HG02884 (cell line): ENCODE measurements around the gene TNRC6A.
"Not testable (repeated sequence)": the region's sequence is repeated elsewhere in the genome, so short reads cannot be mapped to it uniquely, and the experiment has no call there.

Experiments
- ATAC-seq: cut with Tn5 transposase; IDR thresholded peaks from one replicate; pipeline ENCODE4 v1.9.1; 2021; ENCODE audit warnings: mild to moderate bottlenecking, moderate library complexity; ENCODE audit not compliant: unreplicated experiment

TNRC6A gene

DNA sequence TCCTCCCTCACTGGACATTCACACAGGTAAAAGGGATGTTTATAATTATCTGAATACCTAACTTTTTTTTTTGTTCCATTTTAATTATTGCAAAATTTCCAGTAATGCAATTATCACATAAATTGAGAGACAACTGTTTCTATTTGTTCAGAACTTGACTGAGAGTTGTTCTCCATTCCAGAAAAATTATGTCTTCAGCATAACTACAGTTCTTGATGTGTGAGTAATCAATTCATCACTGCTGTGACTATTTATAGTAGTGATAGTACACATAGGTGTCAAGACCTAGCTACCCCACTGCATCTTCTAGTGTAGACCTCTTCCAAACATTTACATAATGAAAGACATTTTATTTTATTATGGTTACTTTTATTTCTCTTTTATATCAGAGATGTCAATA is 5.8 kb upstream of the TNRC6A start:
- no peak for ATAC-seq

DNA sequence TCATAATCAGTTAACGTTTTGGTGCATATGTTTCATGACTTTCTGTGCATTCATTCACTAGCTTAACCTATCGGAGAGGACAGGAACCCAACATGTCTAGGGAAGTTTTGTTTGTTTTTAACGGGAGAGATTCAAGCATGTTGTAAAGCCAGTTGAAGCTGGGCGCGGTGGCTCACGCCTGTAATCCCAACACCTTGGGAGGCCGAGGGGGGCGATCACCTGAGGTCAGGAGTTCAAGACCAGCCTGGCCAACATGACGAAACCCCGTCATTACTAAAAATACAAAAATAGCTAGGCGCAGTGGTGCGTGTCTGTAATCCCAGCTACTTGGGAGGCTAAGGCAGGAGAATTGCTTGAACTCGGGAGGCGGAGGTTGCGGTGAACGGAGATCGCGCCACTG is 1.4 kb upstream of the TNRC6A start:
- no peak for ATAC-seq

DNA sequence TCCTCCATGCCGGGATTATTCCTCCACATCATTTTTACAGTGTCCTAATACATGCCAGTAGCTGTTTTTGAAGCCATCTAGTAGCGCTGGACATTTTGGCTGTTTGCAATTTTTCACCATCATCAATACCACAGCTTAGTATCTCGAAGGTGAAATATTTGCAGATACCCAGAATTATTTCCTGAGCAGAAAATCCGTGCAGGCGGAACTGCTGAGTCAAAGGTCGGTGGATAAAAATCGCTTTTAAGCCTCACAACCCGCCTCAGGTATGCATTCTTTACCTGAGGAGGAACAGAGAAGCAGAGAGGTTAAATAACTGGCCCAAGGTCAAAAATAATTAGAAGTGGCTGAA is 584 bp upstream of the TNRC6A start:
- ATAC-seq = no peak

DNA sequence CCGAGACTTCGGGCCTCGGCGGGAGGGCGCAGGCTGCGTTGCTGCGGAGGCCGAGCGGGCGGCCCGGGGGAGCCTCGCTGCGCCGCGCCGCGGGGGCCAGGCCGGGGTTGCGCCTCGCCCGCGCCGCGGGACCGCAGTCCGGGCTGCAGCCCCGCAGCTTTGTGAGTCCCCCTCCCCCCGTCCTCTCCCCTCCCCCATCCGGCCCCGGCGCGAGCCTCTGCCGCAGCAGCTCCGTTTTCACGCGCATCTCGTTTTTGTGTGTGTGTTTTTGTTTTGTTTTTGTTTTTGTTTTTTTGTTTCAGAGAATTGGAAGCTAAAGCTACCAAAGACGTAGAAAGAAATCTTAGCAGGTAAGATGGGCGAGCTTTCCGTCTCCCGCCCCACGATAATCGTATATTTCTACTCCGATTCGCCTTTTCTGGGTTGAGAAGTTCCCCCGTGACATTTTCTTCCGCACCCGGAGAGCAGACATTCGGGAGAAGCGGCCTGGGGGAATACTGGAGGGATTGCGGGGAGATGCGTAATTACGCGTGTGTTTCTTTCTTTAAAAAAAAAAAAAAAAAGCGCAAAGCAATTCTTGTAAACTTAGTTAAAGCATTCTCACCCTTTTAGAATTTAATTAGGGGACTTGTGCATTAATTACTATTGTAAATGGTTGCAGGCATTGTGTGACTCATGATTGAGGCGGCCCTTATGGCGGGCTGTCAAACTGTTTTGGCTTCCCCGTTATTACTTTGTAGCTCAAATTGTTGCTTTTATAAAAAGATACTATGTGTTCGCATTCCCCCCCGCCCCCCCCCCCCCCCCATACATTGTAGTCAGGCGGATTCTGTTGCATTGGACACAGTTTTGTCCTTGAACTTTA is 732 bp downstream of the TNRC6A start:
- no peak for ATAC-seq

DNA sequence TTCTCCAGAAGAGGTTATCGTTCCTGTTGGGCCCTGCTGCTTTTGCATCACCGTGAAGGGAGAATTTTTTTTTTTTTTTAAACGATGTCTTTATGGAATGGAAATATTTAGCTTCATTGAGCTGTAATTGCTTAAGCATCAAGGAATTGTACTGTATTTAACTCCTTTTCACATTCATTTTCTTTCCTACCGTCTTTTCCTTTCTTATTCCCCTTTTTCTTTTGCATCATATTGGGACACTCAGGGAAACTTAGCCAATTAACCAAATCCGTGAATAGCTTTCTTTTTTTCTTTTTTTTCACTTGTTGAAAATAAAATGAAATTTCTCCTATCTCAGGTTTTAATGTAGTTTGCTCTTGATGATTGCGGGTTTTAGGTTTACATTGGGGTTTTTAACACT is 1.5 kb downstream of the TNRC6A start:
- no peak for ATAC-seq

DNA sequence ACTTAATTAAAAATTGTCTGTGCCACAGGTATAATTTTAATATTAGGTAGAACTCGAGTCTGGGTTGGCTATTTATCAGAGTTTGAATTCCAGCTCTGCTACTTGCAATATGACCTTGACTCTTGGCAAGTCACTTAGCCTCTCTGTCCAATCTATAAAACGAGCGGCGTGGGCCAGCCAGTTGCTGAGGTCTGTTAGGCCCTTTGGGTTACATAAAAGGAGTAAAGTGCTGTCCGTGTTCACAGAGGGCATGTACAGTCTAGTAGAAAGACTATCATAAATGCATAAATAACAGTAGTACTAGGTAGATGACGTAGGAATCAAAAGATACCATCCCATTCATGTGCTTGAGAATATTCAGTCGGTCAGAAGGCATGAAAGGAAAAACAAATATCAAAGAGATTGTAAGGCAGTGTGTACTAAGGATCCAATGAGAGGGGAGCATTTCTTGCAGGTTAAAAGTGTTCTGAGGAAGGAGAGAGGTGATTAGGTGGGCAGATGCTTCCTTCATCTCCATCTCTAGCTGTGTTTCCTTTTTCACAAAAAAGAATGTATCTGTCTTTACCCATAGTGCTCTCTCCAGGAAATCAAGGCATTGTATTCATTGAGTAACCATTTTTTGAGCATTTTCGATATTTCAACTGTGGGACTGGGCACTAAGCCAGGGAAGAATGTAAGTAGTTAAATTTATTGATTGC is 2.4 kb downstream of the TNRC6A start:
- no peak for ATAC-seq

DNA sequence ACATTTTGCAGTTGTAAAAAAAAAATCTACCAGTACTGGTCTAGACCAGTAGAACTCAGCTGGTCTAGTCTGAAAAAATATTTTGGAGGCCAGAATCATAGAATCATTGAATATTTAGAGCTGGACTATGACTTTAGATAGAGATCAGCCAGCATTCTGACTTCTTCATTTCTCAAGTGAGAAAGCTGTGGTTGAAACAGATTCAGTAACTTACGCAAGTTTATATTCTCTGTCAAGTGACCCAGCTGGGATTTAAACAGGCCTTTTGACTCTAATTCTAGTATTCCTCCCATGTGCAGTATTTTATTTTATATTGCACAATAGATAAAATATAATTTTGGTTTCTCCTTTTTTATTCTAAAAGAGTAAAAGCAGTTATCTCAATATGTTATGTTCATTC is 4.9 kb downstream of the TNRC6A start:
- ATAC-seq = no peak

DNA sequence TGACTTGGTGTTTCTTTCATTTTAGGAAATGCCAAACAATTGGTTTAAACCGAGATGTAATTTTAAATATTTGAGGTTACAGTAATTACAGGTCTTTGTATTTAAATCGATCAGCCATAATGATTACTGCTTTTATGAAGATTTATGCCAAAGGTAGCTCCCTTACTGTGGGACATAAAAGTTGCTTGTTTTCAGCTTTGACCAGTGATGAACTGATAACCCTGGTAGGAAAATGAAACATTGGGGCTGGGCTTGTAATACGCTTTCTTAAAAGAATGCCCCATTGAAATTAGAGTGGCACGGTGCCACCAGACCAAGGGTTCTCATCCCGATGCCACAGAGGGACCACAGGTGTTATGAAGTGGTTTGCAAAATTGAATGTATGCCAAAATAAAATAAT is 7.3 kb downstream of the TNRC6A start:
- no peak for ATAC-seq

DNA sequence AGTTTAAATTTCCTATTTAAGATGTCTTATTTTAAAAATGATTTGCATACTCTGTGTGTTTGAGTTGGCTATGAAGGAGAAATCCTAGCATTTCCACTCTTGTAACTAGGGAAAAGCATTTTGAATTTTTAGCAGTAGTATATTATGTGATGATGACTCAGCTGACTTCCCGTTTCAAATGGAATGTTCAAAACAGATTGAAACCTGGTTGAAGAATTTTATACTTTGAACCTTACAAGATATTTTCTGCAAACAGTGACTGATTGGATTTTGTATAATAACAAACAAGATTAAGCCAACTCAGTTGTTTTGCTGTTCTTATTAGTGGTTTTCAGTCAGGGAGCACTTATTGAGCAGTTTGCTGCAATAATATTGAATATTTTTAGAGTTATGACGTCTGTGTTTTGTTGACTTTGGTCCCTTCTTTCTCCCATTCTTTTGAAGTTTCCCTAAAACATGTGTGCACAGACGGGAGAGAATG is 8.0 kb downstream of the TNRC6A start:
- no peak for ATAC-seq

DNA sequence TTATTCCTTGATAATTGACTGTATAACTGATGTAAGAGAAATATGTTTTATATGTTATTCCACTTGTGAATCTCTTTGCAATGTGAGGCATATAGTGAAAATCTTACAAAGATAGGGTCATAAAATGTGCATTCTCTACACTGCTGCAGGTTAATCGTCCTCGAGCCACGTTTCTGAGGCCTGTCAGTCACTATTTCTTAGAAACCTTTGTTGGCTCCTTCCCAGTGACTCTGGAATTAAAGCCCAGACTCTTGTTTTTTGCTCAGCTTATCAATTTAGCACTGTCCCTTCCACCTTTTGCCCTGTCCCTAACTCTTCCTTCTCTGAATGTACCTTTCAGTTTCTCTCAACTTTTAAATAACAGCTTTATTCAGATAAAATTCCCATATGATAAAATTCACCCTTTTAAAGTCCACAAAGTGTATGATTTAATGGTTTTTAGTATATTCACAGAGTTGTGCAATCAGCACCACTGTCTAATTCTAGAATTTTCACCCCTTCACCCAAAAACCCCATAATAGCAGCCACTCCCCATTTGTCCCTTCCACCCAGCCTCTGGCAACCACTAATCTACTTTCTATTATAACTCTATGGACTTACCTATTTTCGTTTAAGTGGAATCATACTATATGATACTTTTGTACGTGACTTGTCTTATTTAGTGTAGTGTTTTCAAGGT is 8.6 kb downstream of the TNRC6A start:
- no peak for ATAC-seq

DNA sequence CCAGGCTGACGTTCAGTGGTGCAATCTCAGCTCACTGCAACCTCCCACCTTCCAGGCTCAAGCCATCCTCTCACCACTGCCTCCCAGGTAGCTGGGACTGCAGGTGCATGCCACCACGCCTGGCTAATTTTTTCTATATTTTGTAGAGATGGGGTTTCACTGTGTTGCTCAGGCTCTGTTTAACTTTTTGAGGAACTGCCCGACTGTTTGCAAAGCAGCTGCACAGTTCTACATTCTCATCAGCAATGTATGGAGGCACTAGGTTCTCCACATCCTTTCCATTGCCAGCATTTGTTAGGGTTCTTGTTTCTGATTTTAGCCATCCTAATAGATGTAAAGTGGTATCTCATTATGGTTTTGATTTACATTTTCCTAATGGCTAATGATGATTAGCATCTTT is 9.4 kb downstream of the TNRC6A start:
- ATAC-seq = no peak

DNA sequence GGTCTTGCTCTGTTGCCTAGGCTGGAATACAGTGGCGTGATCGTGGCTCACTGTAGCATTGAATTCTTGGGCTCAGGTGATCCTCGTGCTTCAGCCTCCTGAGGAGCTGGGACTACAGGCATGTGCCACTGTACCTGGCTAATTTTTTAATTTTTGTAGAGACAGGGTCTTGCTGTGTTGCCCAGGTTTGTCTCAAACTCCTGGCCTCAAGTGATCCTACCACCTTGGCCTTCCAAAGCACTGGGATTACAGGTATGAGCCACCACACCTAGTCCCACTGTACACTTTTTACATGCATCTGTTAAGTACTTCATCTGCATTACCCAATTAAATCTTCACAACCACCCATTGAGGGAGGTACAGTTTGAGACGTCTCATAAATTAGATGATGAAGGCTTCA is 12.4 kb downstream of the TNRC6A start:
- no peak for ATAC-seq

DNA sequence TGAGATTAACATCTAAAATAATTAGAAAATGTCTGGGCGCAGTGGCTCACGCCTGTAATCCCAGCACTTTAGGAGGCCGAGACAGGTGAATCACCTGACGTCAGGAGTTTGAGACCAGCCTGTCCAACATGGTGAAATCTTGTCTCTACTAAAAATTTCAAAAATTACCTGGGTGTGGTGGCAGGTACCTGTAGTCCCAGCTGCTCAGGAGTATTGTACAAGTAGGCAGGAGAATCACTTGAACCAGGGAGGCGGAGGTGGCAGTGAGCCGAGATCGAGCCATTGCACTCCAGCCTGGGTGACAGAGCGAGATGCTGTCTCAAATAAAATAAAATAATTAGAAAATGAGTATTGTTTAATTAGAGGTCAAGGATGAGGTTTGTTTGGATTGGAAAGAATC is 13.2 kb downstream of the TNRC6A start:
- not testable (repeated sequence) for ATAC-seq

DNA sequence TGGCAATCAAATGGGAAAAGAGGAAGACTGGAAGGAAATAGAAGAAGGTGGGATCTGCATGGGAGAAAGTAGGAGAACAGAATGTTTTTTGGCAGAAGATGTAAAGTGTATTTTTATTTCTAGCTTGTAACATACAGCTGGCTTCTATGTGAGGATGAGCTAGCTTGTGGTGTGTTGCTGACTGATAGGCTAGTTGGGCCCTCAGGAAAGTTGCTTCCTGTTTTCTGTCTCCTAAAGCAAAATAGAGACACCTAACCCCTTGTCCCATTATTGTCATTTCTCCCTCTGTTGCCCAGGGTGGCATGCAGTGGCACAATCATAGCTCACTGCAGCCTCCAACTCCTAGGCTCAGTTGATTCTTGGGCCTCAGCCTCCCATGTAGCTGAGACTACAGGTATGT is 15.9 kb downstream of the TNRC6A start:
- ATAC-seq = no peak

DNA sequence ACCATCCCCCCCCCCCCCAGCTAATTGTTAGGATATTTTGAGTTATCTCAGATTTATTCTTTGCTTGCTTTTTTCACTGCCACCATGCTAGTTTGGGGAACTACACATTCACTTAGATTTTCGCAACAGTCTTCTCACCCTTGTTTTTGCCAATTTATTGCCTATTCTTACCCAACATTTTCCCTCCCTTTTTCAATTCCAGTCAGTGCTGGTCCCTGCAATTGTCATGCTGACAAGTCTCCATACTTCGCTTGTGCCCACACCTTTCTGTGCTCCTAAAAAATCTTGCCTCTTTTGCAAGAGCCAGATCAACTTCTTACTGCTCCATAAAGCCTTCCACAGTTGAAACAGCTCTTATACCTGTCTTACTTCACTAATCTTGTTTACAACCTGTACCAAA is 16.3 kb downstream of the TNRC6A start:
- no peak for ATAC-seq

DNA sequence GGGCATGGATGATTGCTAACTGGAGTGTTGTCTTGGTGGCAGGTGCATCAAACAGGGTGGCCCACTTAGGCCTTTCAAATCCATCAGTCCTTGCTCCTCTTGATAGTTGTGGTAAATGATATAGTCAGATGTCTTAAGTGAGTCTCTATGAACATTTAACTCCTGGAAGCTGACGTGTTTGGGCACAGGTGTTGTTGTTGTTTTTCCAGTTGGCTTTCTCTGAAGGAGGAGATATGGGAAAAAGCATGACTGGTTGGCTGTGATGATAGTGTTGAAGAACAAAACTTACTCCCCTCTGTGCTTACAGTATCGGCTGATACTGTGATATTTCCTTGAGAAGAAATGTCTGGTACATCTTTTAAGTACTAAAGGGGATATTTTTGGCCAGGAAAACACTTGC is 18.0 kb downstream of the TNRC6A start:
- no peak for ATAC-seq

DNA sequence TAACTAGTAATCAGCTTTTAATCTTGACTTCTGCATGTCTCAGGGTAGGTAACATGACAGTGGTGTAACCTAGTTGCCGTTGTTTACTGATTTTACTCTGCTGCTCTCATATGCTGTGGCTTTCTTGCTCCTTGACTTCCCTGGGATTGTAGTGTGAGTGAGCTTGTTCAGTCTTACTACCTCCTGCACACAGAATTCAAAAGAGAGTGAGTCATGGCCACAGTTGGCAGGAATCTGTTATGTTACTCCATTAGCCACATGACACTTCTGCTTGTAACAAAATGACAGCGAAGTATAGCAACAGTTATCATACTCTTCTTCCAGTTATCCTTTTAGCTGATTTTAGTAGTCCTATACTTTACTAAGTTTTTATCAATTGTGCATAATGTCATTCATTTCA is 18.8 kb downstream of the TNRC6A start:
- ATAC-seq = no peak

DNA sequence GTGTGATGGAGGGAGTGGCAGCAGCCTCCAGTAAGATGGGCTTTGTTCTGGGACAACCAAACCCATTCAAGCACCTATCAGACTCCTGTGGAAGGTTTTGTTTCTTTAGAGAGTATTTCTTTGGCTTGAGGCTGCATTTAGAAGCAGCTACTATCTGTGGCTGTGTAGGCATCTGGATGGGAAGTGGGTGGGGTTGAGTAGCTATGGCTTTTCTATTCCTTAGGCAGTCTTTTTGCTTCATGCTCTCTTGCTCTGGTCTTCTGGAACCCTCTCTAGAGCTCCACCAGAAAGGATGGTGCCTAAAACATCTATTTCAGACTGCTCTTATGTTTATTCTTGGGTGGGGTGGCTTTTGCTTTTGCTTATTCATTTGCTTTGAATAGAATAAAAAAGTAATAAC is 19.9 kb downstream of the TNRC6A start:
- no peak for ATAC-seq

DNA sequence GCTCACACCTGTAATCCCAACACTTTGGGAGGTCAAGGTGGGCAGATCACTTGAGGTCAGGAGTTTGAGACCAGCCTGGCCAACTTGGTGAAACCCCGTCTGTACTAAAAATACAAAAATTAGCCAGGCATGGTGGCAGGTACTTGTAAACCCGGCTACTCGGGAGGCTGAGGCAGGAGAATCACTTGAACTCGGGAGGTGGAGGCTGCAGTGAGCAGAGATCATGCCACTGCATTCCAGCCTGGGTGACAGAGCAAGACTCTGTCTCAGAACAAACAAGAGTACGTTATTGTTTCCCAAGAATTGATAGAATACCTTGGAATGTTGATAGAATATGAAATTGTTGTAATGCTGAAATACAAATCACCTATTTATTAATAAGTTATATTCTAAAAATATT is 20.4 kb downstream of the TNRC6A start:
- not testable (repeated sequence) for ATAC-seq

DNA sequence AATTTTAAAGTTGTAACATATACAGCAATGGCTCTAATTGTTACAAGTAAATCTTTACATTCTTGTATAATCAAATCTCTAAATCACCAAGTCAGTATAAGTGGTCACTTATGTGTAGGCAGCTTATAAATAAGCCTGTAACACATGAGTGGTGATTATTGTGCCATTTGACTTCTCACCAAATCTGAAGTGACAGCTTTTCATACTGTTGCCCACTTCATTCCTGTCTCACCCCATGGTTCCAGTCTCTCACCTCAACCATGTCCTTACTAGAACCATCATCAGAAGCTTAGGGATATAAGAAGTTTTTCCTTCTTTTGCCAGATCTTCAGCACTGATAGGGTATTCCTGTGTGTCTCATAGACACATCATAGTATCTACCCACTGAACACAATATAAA is 23.5 kb downstream of the TNRC6A start:
- no peak for ATAC-seq

DNA sequence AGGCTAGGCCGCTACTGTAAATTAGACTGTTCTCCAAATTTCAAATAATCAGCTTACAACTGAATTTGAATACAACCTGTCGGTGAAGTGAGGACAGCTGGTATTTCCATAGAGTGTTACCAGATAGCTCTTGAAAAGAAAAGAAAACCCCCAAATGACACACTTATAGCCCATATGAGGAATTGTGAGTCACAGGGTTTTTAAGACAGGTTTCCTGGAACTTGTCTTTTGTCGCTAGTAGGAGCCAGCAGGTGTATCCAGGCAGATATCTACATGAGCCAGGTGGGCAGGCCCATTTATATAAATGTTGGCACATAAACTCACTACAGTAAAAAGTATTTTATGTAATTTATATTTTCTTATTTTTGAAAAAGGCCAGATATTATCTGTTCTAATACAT is 24.0 kb downstream of the TNRC6A start:
- ATAC-seq = no peak

DNA sequence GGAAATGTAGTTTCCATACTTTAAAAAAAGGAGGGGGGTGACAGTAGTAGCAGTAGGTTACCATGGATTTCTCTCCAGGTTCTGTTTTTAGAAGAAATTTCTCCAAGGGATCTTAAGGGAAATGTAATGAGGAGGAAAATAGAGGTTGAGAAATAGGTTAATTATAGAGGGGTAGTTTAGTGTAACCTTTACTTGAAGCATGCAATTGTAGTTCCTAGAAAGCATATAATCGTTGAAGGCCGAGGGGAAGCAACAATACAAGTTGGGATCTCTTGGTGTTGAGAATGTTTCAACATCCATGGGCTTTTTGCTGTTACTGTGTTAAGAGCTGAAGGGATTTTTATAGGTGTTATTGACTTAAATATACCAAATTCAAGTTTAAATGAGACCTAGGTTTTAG is 25.1 kb downstream of the TNRC6A start:
- ATAC-seq = no peak
